Neural progenitor cell (in vitro differentiated cells): ENCODE measurements around the gene PCDH1. TPM values are rescaled to one million over a fixed set of nuclear protein-coding genes. Genes with fewer than 3 reads are reported as not detected.
A peak's percentile ranks its signal among the peaks of the same experiment; 100 is the strongest.

Experiments used
- DNase-seq: peaks from one replicate; pipeline ENCODE4 v3.0.0-alpha.2; 2016; ENCODE audit warnings: low spot score
- H2AFZ ChIP-seq: fragments of 200-600 bp; sonication (generic); replicated peaks from 2 replicates; pipeline ENCODE4 v1.6.1; 2016; ENCODE audit warnings: antibody characterized with exemption
- H3F3A ChIP-seq: fragments of 200-600 bp; sonication (generic); 2 replicates; pipeline ENCODE4 v1.6.1; 2016; ENCODE audit warnings: antibody characterized with exemption, low read depth
- H3K27ac ChIP-seq: fragments of 200-600 bp; sonication (generic); 2 replicates; pipeline ENCODE4 v1.5.1; 2016; ENCODE audit warnings: mild to moderate bottlenecking
- H3K27me3 ChIP-seq: fragments of 200-600 bp; sonication (generic); 2 replicates; pipeline ENCODE4 v1.6.1; 2016; ENCODE audit warnings: mild to moderate bottlenecking, moderate library complexity
- H3K36me3 ChIP-seq: fragments of 200-600 bp; sonication (generic); 2 replicates; pipeline ENCODE4 v1.5.1; 2016
- H3K4me1 ChIP-seq: fragments of 200-600 bp; sonication (generic); 2 replicates; pipeline ENCODE4 v1.6.1; 2016; ENCODE audit warnings: mixed run types
- H3K4me2 ChIP-seq: fragments of 200-600 bp; sonication (generic); 2 replicates; pipeline ENCODE4 v1.6.1; 2016
- H3K4me3 ChIP-seq: fragments of 200-600 bp; sonication (generic); 2 replicates; pipeline ENCODE4 v1.5.1; 2016
- H3K79me2 ChIP-seq: fragments of 200-600 bp; sonication (generic); 2 replicates; pipeline ENCODE4 v1.6.1; 2016; ENCODE audit warnings: low read depth
- H3K9ac ChIP-seq: fragments of 200-600 bp; sonication (generic); 2 replicates; pipeline ENCODE4 v1.6.1; 2016
- H3K9me3 ChIP-seq: fragments of 200-600 bp; sonication (generic); 2 replicates; pipeline ENCODE4 v1.5.1; 2016; ENCODE audit warnings: low read depth
- H4K20me1 ChIP-seq: fragments of 200-600 bp; sonication (generic); 2 replicates; pipeline ENCODE4 v1.6.1; 2016; ENCODE audit warnings: low read depth
- H3K27ac Mint-ChIP-seq: 3 replicates; pipeline ENCODE4 v1.8.0; 2021; ENCODE audit warnings: mixed read lengths
- H3K27me3 Mint-ChIP-seq: 2 replicates; pipeline ENCODE4 v1.8.0; 2022; ENCODE audit warnings: low read depth, mild to moderate bottlenecking, inconsistent platforms, moderate library complexity, mixed read lengths; ENCODE audit not compliant: insufficient read depth
- H3K36me3 Mint-ChIP-seq: 3 replicates; pipeline ENCODE4 v1.8.0; 2021; ENCODE audit warnings: mixed read lengths
- H3K4me1 Mint-ChIP-seq: 3 replicates; pipeline ENCODE4 v1.8.0; 2021; ENCODE audit warnings: mixed read lengths
- H3K4me3 Mint-ChIP-seq: 3 replicates; pipeline ENCODE4 v1.8.0; 2021; ENCODE audit warnings: mild to moderate bottlenecking, moderate library complexity, mixed read lengths
- H3K9me3 Mint-ChIP-seq: 3 replicates; pipeline ENCODE4 v1.8.0; 2020; ENCODE audit warnings: mixed read lengths
- EZH2 ChIP-seq: fragments of 200-600 bp; sonication (generic); IDR thresholded peaks from 2 replicates; pipeline ENCODE4 v1.6.1; 2017; ENCODE audit warnings: antibody characterized with exemption, mild to moderate bottlenecking, moderate library complexity
- EZH2phosphoT487 ChIP-seq: fragments of 200-600 bp; sonication (generic); IDR thresholded peaks from 2 replicates; pipeline ENCODE4 v1.6.1; 2017; ENCODE audit warnings: antibody characterized with exemption
- total RNA-seq: library from RNA; depleted of rRNA; stranded (reverse); fragments of >200 nt; gene quantifications from 2 replicates; pipeline ENCODE4 v1.2.3, GENCODE V29; 2015; ENCODE audit warnings: low replicate concordance
- TF ChIP-seq, protein P1 (sequence below): fragments of 200-600 bp; sonication (generic); IDR thresholded peaks from 2 replicates; pipeline ENCODE4 v1.5.1; 2017; ENCODE audit warnings: antibody characterized with exemption, mild to moderate bottlenecking

The PCDH1 gene
- total RNA-seq, 1 donor from 2014 or later = 24.8 TPM

GRCh38 chr5:141850244-141850768 is 27.9 kb downstream of the PCDH1 start:
- peaks cover 11% of the 10 kb centered on the region for H3K79me2 ChIP-seq
- peak; percentile 29 for DNase-seq
- TF ChIP-seq, protein P1, sequence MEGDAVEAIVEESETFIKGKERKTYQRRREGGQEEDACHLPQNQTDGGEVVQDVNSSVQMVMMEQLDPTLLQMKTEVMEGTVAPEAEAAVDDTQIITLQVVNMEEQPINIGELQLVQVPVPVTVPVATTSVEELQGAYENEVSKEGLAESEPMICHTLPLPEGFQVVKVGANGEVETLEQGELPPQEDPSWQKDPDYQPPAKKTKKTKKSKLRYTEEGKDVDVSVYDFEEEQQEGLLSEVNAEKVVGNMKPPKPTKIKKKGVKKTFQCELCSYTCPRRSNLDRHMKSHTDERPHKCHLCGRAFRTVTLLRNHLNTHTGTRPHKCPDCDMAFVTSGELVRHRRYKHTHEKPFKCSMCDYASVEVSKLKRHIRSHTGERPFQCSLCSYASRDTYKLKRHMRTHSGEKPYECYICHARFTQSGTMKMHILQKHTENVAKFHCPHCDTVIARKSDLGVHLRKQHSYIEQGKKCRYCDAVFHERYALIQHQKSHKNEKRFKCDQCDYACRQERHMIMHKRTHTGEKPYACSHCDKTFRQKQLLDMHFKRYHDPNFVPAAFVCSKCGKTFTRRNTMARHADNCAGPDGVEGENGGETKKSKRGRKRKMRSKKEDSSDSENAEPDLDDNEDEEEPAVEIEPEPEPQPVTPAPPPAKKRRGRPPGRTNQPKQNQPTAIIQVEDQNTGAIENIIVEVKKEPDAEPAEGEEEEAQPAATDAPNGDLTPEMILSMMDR = no peak
- TF ChIP-seq EZH2 = no peak
- TF ChIP-seq EZH2phosphoT487 = no peak
- peak overlapping the region; percentile 61 for H3K4me3 ChIP-seq
- peaks cover 4% of the 10 kb centered on the region for H3K36me3 Mint-ChIP-seq
- H3K27ac ChIP-seq = peak overlapping the region; percentile 97
- no peaks in the 10 kb centered on the region for H3K36me3 ChIP-seq
- no peaks in the 10 kb centered on the region for H3K27me3 ChIP-seq
- H3K4me3 Mint-ChIP-seq = peak overlapping the region; percentile 85
- H3K4me1 Mint-ChIP-seq = peaks cover 40% of the 10 kb centered on the region
- H3K27ac Mint-ChIP-seq = no peak overlapping the region
- H3K9me3 Mint-ChIP-seq = no peaks in the 10 kb centered on the region
- H3K4me2 ChIP-seq = peak overlapping the region; percentile 92
- peaks cover 44% of the 10 kb centered on the region for H3K4me1 ChIP-seq
- H3K9me3 ChIP-seq = no peaks in the 10 kb centered on the region
- peak overlapping the region; percentile 66 for H3K9ac ChIP-seq
- no peak overlapping the region for H2AFZ ChIP-seq
- peaks cover 3% of the 10 kb centered on the region for H3K27me3 Mint-ChIP-seq
- H4K20me1 ChIP-seq = no peaks in the 10 kb centered on the region
- peaks cover 49% of the 10 kb centered on the region for H3F3A ChIP-seq

- Histone ChIP-seq H3K4me3 (peak overlapping the region; percentile 61), H3K4me1 (peaks cover 51% of the 10 kb centered on the region), H2AFZ (peak overlapping the region; percentile 47), H3K4me2 (peak overlapping the region; percentile 92), H3F3A (peaks cover 49% of the 10 kb centered on the region), H3K27ac (peak overlapping the region; percentile 97), H3K9ac (peak overlapping the region; percentile 66), H4K20me1 (no peaks in the 10 kb centered on the region), H3K36me3 (no peaks in the 10 kb centered on the region), H3K27me3 (no peaks in the 10 kb centered on the region), H3K9me3 (no peaks in the 10 kb centered on the region), H3K79me2 (peaks cover 11% of the 10 kb centered on the region)
- Mint-ChIP-seq H3K27me3 (peaks cover 3% of the 10 kb centered on the region), H3K4me3 (peak overlapping the region; percentile 85), H3K9me3 (no peaks in the 10 kb centered on the region), H3K27ac (peak overlapping the region; percentile 43), H3K36me3 (peaks cover 2% of the 10 kb centered on the region), H3K4me1 (peaks cover 44% of the 10 kb centered on the region)
- peak; percentile 95 for DNase-seq
- TF ChIP-seq EZH2phosphoT487 = no peak
- TF ChIP-seq EZH2 = peak; percentile 30
Observed at GRCh38 chr5:141849415-141850243, 28.6 kb downstream of the PCDH1 start.

- H3K27ac Mint-ChIP-seq = peak overlapping the region; percentile 43
- H3K27me3 Mint-ChIP-seq = peaks cover 3% of the 10 kb centered on the region
- TF ChIP-seq EZH2 (no peak), EZH2phosphoT487 (no peak)
- TF ChIP-seq, protein P1 = no peak
- Histone ChIP-seq H3K27me3 (no peaks in the 10 kb centered on the region), H3K9ac (peak overlapping the region; percentile 66), H2AFZ (peak overlapping the region; percentile 47), H3K36me3 (no peaks in the 10 kb centered on the region), H3K4me1 (peaks cover 56% of the 10 kb centered on the region), H3K9me3 (no peaks in the 10 kb centered on the region), H3K79me2 (peaks cover 11% of the 10 kb centered on the region), H3F3A (peaks cover 46% of the 10 kb centered on the region), H3K4me2 (peak overlapping the region; percentile 92), H4K20me1 (no peaks in the 10 kb centered on the region), H3K27ac (peak overlapping the region; percentile 97), H3K4me3 (peak overlapping the region; percentile 61)
- no peak for DNase-seq
- peaks cover 47% of the 10 kb centered on the region for H3K4me1 Mint-ChIP-seq
- H3K9me3 Mint-ChIP-seq = no peaks in the 10 kb centered on the region
- peak overlapping the region; percentile 85 for H3K4me3 Mint-ChIP-seq
- H3K36me3 Mint-ChIP-seq = peaks cover 2% of the 10 kb centered on the region
Observed at GRCh38 chr5:141848744-141849414, 29.3 kb downstream of the PCDH1 start.
